Measurements from ENCODE around the gene CHD5. TPM values are rescaled to one million over a fixed set of nuclear protein-coding genes. Genes with fewer than 3 reads are reported as not detected.

CHD5 gene
- polyA plus RNA-seq, 4 donors: 0.28 to 1.8 (median 0.67) TPM; not detected in 1

DNA sequence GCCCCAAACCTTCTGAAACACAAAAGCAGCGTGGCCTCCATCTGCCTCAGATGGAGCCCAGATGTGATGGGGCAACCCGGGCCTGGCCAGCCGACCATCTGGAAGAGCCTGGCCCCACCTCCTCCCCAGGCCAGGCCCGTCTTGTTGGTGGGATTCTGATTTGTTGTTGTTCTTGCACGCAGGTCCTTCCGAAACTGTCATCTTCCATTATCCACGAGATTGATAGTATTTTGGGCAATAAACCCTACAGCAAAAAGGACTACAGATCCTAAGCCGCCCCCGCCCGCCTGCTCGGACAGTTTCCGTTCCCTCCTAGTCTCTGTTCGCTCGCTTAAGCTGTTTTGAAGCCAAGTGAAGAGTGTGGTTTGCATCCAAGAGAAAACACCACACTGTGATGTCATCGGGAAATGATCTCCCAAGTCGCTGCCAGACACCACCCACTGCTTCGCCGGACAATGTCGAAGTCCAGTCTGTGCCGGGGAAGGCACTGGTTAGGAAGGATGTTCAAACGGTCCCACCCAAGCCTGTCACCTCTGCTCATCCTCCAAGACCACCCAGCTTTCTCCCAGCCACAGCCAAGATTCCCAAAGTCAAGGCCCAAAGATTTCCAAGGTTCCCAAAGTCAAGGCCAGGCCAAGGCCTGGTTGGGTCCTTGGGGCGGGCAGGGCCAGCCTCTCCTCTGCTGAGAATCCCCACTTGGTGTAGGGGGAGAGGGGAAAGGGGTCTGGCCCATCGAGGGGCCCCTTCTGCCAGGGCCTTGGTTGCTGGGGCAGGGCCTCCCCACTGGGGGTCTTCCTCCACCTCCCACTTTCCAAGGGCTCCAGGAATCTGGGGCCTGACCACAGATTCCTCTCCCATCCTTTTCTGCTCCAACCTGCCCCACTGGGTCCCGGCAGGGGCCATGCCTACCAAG lies 81.6 kb downstream of the CHD5 start:
- Histone ChIP-seq H3K4me1 (ENCODE audit: control insufficient read depth in 3 of 3, insufficient read depth in 2 of 3, low read depth in 1 of 3, low read length in 2 of 3) (no peaks in the 10 kb centered on the region), H3K4me3 (ENCODE audit: low read depth in 1 of 3, low read length in 3 of 3) (no peak overlapping the region), H3K9me3 (ENCODE audit: control insufficient read depth in 2 of 2, insufficient read depth in 1 of 2, low read depth in 1 of 2, low read length in 1 of 2) (no peaks in the 10 kb centered on the region), H3K27me3 (ENCODE audit: control insufficient read depth in 3 of 3, insufficient read depth in 3 of 3, low read length in 3 of 3) (no peaks in the 10 kb centered on the region), H3K36me3 (ENCODE audit: control insufficient read depth in 3 of 3, insufficient read depth in 2 of 3, low read depth in 1 of 3, low read length in 3 of 3) (peaks cover 0 to 10% (median 0%) of the 10 kb centered on the region in 3 donors), H3K27ac (ENCODE audit: low read depth in 1 of 3, low read length in 2 of 3) (no peak overlapping the region)
- no peak for FAIRE-seq
- 72 to 87% (median 81%) methylated on average over 23 to 24 of the region's 24 CpGs for WGBS, 3 donors
- DNase-seq: no peak

DNA sequence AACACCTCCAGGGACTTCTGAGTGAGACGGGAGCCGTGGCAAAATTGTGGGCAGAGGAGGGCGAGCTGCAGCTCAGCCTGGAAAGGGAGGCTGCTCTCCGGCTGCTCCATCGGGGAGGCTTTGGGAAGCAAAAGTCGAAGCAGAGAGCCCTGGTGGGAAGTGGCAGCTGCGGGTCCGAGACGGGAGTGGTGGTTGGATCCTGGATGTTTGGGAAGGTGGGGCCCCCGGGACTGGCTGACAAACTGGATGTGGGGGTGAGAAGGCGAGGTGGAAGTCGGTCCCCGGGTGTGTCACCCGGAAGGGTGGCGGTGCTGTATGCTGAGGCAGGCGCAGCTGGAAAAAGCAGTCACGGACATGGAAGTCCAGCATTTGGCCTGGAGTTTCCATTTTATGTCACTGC lies 82.3 kb downstream of the CHD5 start:
- H3K27me3 ChIP-seq (ENCODE audit: control insufficient read depth in 3 of 3, insufficient read depth in 3 of 3, low read length in 3 of 3): no peaks in the 10 kb centered on the region
- H3K4me1 ChIP-seq (ENCODE audit: control insufficient read depth in 3 of 3, insufficient read depth in 2 of 3, low read depth in 1 of 3, low read length in 2 of 3): no peaks in the 10 kb centered on the region
- H3K4me3 ChIP-seq (ENCODE audit: low read depth in 1 of 3, low read length in 3 of 3): no peak overlapping the region
- H3K36me3 ChIP-seq (ENCODE audit: control insufficient read depth in 3 of 3, insufficient read depth in 2 of 3, low read depth in 1 of 3, low read length in 3 of 3): peaks cover 0 to 10% (median 0%) of the 10 kb centered on the region in 3 donors
- FAIRE-seq (no peak), DNase-seq (no peak)
- H3K9me3 ChIP-seq (ENCODE audit: control insufficient read depth in 2 of 2, insufficient read depth in 1 of 2, low read depth in 1 of 2, low read length in 1 of 2): no peaks in the 10 kb centered on the region
- 77 to 84% (median 83%) methylated on average over 17 of the region's 17 CpGs for WGBS, 3 donors
- no peak overlapping the region for H3K27ac ChIP-seq (ENCODE audit: low read depth in 1 of 3, low read length in 2 of 3)

DNA sequence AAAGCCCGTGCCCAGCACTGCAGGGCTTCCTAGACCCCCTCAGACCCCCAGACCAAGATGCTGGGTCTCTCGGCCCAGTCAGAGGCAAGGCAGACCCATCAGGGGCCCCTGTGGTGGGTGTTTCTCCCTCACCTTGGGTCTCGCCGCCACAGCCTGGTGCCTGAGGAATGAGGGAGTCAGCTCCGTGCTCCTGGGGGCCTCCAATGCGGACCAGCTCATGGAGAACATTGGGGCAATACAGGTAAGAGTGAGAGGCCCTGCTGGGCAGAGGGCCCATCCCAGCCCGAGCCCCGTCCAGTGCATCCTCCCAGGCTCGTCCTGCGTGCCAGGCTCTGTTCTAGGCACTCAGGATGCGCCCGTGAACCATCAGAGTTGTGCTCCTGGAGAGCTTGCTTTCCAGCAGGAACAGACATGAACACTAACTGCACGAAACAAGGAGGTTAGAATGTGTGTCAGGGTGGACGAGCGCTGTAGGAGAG lies 83.0 kb downstream of the CHD5 start:
- 86 to 93% (median 88%) methylated on average over 15 of the region's 15 CpGs for WGBS, 3 donors
- no peaks in the 10 kb centered on the region for H3K9me3 ChIP-seq (ENCODE audit: control insufficient read depth in 2 of 2, insufficient read depth in 1 of 2, low read depth in 1 of 2, low read length in 1 of 2)
- H3K36me3 ChIP-seq (ENCODE audit: control insufficient read depth in 3 of 3, insufficient read depth in 2 of 3, low read depth in 1 of 3, low read length in 3 of 3): peaks cover 0 to 10% (median 2%) of the 10 kb centered on the region in 3 donors
- FAIRE-seq: no peak
- no peak overlapping the region for H3K27ac ChIP-seq (ENCODE audit: low read depth in 1 of 3, low read length in 2 of 3)
- DNase-seq: no peak
- H3K4me1 ChIP-seq (ENCODE audit: control insufficient read depth in 3 of 3, insufficient read depth in 2 of 3, low read depth in 1 of 3, low read length in 2 of 3): no peaks in the 10 kb centered on the region
- H3K27me3 ChIP-seq (ENCODE audit: control insufficient read depth in 3 of 3, insufficient read depth in 3 of 3, low read length in 3 of 3): no peaks in the 10 kb centered on the region
- H3K4me3 ChIP-seq (ENCODE audit: low read depth in 1 of 3, low read length in 3 of 3): no peak overlapping the region

DNA sequence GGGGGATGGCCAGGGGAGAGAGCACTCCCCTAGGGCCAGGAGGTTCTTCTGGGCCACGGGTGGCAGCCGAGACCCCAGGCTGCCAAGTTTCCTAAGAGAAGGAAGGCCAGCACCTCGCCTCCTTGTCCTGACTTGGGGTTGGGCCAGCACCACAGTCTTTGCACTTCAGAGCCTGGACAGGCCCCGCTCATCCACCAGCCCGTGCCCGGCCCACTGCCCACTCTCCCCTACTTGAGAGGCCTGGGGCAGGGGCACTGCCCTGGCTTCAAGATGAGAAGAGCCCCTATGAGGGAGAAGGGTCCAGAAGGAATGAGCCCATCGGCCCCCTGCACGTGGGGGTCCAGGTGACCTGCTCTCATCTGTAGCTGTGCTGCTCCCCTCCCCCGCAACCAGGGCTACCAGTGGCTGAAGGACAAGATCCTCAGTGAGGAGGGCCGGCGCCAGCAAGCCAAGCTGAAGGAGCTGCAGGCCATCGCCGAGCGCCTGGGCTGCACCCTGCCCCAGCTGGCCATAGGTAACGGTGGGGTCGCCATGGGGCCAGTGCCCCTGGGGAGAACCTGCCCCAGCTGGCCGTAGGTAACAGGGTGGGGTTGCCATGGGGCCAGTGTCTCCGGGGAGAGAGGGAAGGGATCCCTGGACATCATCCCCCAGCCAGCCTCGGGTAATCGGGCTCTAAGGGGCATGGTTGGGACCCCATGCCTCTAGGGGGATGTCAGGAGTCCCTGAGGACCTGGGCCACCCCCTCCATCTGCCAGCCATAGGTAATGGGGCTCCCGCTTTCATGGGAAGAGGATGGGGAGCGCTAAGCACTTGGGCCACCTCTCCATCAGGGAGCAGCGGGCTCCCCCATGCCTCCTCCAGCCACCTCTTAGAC lies 83.6 kb downstream of the CHD5 start:
- FAIRE-seq: no peak

DNA sequence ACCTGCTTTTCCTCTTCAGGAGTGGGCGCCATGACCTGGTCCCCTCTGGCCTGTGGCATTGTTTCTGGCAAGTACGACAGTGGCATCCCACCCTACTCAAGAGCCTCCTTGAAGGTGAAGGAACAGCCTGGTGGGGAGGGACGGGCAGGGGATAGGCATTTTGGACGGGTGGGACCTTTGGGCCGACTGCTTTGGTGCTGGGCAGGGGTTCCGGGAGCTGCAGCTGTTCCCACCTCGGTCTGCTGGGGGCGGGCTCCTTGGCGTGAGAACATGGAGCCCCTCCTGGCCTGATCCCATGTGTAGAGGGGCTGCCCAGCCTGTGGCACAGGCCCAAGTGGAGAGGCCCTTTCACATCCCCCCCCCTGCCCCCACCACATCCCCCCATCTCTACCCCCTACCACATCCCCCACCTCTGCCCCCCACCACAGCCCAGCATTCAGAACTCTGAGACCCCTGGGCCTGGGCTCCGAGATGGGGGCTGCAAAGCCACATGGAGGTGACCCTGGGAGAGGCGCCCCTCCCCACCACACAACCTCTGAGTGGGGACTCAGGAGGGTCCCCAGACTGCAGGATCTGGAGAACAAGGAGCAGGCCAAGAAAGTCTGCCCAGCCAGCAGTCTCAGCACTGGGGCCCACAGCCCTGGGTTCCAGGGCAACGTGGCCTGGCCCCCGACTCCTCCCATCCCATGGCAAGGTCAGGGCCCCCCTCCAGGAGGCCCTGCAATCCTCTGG lies 84.4 kb downstream of the CHD5 start:
- no peaks in the 10 kb centered on the region for H3K9me3 ChIP-seq (ENCODE audit: control insufficient read depth in 2 of 2, insufficient read depth in 1 of 2, low read depth in 1 of 2, low read length in 1 of 2)
- H3K4me1 ChIP-seq (ENCODE audit: control insufficient read depth in 3 of 3, insufficient read depth in 2 of 3, low read depth in 1 of 3, low read length in 2 of 3): no peaks in the 10 kb centered on the region
- FAIRE-seq (no peak), DNase-seq (no peak)
- H3K27me3 ChIP-seq (ENCODE audit: control insufficient read depth in 3 of 3, insufficient read depth in 3 of 3, low read length in 3 of 3): no peaks in the 10 kb centered on the region
- WGBS, 3 donors: 78 to 87% (median 79%) methylated on average over 12 to 13 of the region's 13 CpGs
- H3K36me3 ChIP-seq (ENCODE audit: control insufficient read depth in 3 of 3, insufficient read depth in 2 of 3, low read depth in 1 of 3, low read length in 3 of 3): peaks cover 0 to 10% (median 2%) of the 10 kb centered on the region in 3 donors
- no peak overlapping the region for H3K27ac ChIP-seq (ENCODE audit: low read depth in 1 of 3, low read length in 2 of 3)
- H3K4me3 ChIP-seq (ENCODE audit: low read depth in 1 of 3, low read length in 3 of 3): no peak overlapping the region

More for the DNA sequence above, 83.6 kb downstream of the CHD5 start:
- Histone ChIP-seq H3K4me3 (ENCODE audit: low read depth in 1 of 3, low read length in 3 of 3) (no peak overlapping the region), H3K27ac (ENCODE audit: low read depth in 1 of 3, low read length in 2 of 3) (no peak overlapping the region), H3K27me3 (ENCODE audit: control insufficient read depth in 3 of 3, insufficient read depth in 3 of 3, low read length in 3 of 3) (no peaks in the 10 kb centered on the region), H3K4me1 (ENCODE audit: control insufficient read depth in 3 of 3, insufficient read depth in 2 of 3, low read depth in 1 of 3, low read length in 2 of 3) (no peaks in the 10 kb centered on the region), H3K36me3 (ENCODE audit: control insufficient read depth in 3 of 3, insufficient read depth in 2 of 3, low read depth in 1 of 3, low read length in 3 of 3) (peaks cover 0 to 10% (median 2%) of the 10 kb centered on the region in 3 donors), H3K9me3 (ENCODE audit: control insufficient read depth in 2 of 2, insufficient read depth in 1 of 2, low read depth in 1 of 2, low read length in 1 of 2) (no peaks in the 10 kb centered on the region)
- WGBS, 3 donors: 82 to 93% (median 91%) methylated on average over 22 to 23 of the region's 23 CpGs
- DNase-seq: no peak

DNA sequence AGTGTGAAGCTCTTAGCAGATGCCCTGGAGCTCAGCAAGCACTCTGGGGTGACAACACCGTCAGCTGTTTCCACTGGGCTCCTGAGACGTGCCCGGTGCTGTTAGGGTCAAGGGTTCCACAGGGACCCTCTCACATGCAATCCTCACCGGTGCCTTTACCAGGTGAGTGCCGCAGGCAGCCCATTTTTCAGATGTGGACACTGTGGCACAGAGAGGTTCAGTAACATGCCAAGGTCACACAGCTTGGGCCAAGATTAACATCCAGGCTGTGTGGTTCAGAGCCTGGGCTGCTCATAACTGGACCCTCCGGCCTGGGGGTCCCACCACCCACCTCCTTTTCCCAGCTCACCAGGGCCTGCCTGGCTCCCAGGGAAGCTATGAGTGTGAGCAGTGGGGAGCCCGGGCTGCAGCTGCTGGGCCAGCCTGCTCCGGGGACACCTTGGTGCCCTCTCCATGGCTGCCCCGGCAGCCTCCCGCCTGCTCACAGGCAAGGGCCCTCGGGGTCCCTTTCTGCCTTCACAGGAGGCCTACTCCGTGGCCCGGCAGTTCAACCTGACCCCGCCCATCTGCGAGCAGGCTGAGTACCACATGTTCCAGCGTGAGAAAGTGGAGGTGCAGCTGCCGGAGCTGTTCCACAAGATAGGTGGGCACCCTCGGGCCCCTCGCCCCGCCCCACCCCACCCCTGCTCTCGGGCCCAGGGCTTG lies 85.2 kb downstream of the CHD5 start:
- Histone ChIP-seq H3K27ac (ENCODE audit: low read depth in 1 of 3, low read length in 2 of 3) (no peak overlapping the region), H3K36me3 (ENCODE audit: control insufficient read depth in 3 of 3, insufficient read depth in 2 of 3, low read depth in 1 of 3, low read length in 3 of 3) (peaks cover 0 to 10% (median 2%) of the 10 kb centered on the region in 3 donors), H3K4me3 (ENCODE audit: low read depth in 1 of 3, low read length in 3 of 3) (no peak overlapping the region), H3K4me1 (ENCODE audit: control insufficient read depth in 3 of 3, insufficient read depth in 2 of 3, low read depth in 1 of 3, low read length in 2 of 3) (no peaks in the 10 kb centered on the region), H3K9me3 (ENCODE audit: control insufficient read depth in 2 of 2, insufficient read depth in 1 of 2, low read depth in 1 of 2, low read length in 1 of 2) (no peaks in the 10 kb centered on the region), H3K27me3 (ENCODE audit: control insufficient read depth in 3 of 3, insufficient read depth in 3 of 3, low read length in 3 of 3) (no peaks in the 10 kb centered on the region)
- WGBS, 3 donors: 62 to 85% (median 68%) methylated on average over 21 of the region's 21 CpGs
- no peak for FAIRE-seq
- DNase-seq: no peak

DNA sequence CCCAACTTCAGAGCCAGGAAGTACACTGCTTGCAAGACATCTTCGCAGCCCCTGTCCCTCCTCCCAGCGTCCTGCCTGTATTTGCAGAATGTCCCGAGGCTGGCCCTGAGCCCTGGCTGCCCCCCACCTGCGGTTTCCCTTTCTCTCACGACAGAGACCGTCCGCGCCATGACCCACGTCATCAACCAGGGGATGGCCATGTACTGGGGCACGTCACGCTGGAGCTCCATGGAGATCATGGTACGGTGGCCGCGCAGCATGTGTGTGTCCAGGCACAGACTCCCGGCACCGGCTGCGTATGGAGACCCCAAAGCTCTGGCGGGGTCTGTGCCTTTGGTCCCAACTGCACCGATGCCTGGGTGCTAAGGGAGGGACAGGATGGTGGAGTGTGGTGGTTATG lies 85.9 kb downstream of the CHD5 start:
- Histone ChIP-seq H3K27me3 (ENCODE audit: control insufficient read depth in 3 of 3, insufficient read depth in 3 of 3, low read length in 3 of 3) (no peaks in the 10 kb centered on the region), H3K27ac (ENCODE audit: low read depth in 1 of 3, low read length in 2 of 3) (no peak overlapping the region), H3K4me1 (ENCODE audit: control insufficient read depth in 3 of 3, insufficient read depth in 2 of 3, low read depth in 1 of 3, low read length in 2 of 3) (no peaks in the 10 kb centered on the region), H3K36me3 (ENCODE audit: control insufficient read depth in 3 of 3, insufficient read depth in 2 of 3, low read depth in 1 of 3, low read length in 3 of 3) (peaks cover 0 to 10% (median 2%) of the 10 kb centered on the region in 3 donors), H3K4me3 (ENCODE audit: low read depth in 1 of 3, low read length in 3 of 3) (no peak overlapping the region), H3K9me3 (ENCODE audit: control insufficient read depth in 2 of 2, insufficient read depth in 1 of 2, low read depth in 1 of 2, low read length in 1 of 2) (no peaks in the 10 kb centered on the region)
- WGBS, 3 donors: 93% methylated on average over 19 of the region's 19 CpGs
- DNase-seq (no peak), FAIRE-seq (no peak)
